Measurements from ENCODE around the gene NTN4.
"Not testable (repeated sequence)": the region's sequence is repeated elsewhere in the genome, so short reads cannot be mapped to it uniquely, and the experiment has no call there.

The NTN4 gene

DNA sequence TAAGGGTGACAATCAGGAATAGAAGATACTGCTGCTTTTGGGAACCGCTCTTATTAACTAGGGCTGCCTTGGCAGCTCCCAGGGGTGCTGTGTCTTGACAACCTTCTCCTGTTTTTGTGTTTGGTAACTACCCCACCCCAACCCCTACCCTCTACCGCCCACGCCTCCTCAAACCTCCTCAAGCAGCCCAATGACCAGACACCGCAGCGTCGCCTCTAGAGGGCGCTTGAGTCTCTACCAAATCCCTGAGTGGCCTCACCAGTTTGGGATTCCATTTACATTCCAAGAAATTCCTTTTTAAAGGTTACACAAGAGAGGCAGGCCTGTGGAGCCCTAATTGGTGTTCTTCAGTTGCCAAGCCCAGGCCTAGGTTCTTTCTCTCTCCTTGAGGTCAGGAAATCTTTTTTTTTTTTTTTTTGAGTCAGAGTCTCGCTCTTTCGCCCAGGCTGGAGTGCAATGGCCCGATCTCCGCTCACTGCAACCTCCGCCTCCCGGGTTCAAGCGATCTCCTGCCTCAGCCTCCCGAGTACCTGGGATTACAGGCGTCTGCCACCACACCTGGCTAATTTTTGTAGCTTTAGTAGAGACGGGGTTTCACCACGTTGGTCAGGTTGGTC lies 166.9 kb downstream of the NTN4 start:
- Mint-ChIP-seq H3K9me3 (no peaks in the 10 kb centered on the region), H3K4me3 (no peak overlapping the region), H3K27ac (no peak overlapping the region), H3K36me3 (no peaks in the 10 kb centered on the region), H3K4me1 (no peaks in the 10 kb centered on the region)
- peak; percentile 10 to 51 for DNase-seq (ENCODE audit: low spot score in 2 of 2)
- peak; percentile 55 for ATAC-seq

DNA sequence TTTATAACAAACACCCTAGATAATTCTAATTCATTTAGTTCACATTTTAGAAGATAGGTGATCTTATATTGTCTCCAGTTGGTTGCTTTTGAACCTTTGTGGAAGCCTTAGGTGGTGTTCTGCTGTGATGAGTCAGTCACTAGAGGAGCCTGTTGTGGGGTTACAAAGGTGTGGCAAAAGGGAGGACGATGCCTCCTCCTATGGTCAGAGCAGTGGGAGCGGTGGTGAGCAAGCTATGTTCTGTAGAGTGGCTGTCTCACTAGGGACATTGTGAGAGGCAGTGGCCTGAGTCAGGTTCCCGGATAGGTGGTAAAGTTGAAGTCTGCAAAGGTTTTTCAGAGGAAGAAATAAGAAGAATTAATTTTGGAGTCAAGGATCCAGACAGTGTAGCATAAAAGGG lies 167.7 kb downstream of the NTN4 start:
- DNase-seq (ENCODE audit: low spot score in 2 of 2) (no peak), ATAC-seq (no peak)
- H3K36me3 Mint-ChIP-seq = no peaks in the 10 kb centered on the region
- no peaks in the 10 kb centered on the region for H3K4me1 Mint-ChIP-seq
- no peak overlapping the region for H3K4me3 Mint-ChIP-seq
- no peaks in the 10 kb centered on the region for H3K9me3 Mint-ChIP-seq
- no peak overlapping the region for H3K27ac Mint-ChIP-seq

DNA sequence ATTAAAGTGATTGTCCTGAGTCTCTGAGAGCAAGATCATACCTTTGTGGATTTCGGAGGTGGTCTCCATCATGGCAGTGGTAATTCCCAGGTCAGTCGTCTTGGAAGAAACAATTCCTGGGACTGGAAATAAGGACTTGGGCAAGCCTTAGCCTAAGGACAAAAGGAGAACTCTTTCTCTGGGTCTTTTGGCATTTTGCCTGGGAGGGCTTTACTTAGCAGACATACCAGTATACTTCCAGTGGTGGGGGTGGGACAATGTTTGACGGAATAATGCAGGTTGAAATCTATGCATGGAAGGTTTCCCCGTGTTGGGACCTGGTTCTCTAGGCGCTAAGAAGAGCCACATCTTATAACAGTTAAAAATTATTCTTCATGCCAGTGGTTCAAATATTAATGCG lies 168.8 kb downstream of the NTN4 start:
- DNase-seq (ENCODE audit: low spot score in 2 of 2) (no peak), ATAC-seq (no peak)
- Mint-ChIP-seq H3K27ac (no peak overlapping the region), H3K4me1 (no peaks in the 10 kb centered on the region), H3K4me3 (no peak overlapping the region), H3K9me3 (no peaks in the 10 kb centered on the region), H3K36me3 (no peaks in the 10 kb centered on the region)

DNA sequence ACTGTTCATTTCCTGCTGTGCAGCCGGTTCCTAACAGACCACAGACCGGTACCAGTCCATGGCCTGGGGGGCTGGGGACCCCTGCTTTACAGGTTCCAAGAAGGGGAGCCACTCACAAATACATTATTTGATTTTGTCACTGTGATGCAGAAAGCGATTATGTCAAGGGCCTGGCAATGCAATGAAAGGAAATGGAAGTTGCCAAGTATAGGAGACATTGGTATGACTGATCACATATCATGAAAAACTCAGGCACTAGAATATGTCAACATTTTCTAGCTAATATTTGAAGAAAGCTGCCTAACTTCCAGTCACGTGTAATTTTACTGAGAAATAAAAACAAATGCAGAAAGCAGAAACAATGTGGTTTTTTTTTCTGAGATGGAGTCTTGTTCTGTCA lies 170.4 kb downstream of the NTN4 start:
- Mint-ChIP-seq H3K4me3 (no peak overlapping the region), H3K4me1 (no peaks in the 10 kb centered on the region), H3K9me3 (no peaks in the 10 kb centered on the region), H3K27ac (no peak overlapping the region), H3K36me3 (no peaks in the 10 kb centered on the region)
- ATAC-seq (no peak), DNase-seq (ENCODE audit: low spot score in 2 of 2) (no peak)

DNA sequence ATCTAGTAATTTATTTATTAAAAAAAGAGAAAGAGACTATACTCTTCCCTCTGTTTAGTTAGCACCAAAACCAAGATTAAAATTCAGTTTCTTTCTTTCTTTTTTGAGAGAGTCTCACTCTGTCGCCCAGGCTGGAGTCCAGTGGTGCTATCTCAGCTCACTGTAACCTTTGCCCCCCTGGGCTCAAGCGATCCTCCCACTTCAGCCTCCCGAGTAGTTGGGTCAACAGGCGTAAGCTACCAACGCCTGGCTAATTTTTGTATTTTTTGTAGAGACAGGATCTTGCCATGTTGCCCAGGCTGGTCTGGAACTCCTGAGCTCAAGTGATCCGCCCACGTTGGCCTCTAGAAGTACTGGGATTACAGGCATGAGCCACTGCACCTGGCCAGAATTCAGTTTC lies 174.1 kb downstream of the NTN4 start:
- not testable (repeated sequence) for H3K27ac Mint-ChIP-seq; DNase-seq (ENCODE audit: low spot score in 2 of 2); H3K9me3 Mint-ChIP-seq; H3K4me3 Mint-ChIP-seq; H3K4me1 Mint-ChIP-seq; ATAC-seq; H3K36me3 Mint-ChIP-seq

DNA sequence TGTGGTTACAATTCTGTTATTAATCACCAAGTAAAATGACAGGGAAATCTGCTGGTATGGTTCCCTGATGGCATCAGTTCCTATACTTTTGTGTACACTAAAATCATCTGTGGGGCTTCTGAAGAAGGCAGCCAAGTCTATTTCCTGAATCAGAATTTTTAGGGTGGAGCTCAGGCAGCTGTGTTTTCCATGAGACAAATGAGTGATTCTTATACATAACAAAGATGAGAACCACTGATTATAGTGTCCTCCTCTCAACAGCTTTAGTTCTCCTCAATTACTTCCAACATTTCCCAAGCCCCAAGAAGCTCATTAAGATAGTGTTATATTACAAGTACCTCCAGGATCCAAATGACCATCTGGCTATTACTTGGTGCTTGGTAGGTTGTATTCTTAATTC lies 174.8 kb downstream of the NTN4 start:
- DNase-seq (ENCODE audit: low spot score in 2 of 2) = no peak
- H3K27ac Mint-ChIP-seq = no peak overlapping the region
- ATAC-seq = no peak

DNA sequence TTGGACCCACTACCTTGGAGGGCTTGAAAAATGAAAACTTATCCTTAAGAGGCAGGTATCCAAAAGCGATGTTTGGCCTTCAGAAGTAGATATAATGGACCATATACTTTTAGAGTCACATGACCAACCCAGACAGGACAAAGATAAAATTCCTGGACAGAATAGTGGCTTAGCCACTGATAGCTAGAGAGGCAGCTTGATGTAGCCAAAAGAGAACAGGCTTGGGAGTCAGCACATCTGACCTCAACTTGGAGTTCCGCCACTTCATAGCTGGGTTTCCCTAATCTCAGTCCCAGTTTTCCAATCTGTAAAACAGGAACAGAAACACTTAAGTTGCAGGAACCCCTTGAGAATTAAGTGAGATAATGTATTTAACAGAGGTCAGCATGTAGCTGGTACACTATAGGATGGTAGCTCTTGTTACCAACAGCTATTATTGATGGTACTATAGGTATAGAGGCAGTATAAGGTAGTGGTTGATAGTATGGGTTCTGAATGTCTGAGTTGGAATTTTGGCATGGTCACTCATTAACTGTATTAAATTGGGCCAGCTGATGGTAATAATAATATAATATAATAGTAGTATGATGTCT lies 176.1 kb downstream of the NTN4 start:
- no peaks in the 10 kb centered on the region for H3K4me1 Mint-ChIP-seq
- H3K27ac Mint-ChIP-seq = no peak overlapping the region
- H3K36me3 Mint-ChIP-seq = peaks cover 6% of the 10 kb centered on the region
- DNase-seq (ENCODE audit: low spot score in 2 of 2) (no peak), ATAC-seq (no peak)
- no peaks in the 10 kb centered on the region for H3K9me3 Mint-ChIP-seq
- no peak overlapping the region for H3K4me3 Mint-ChIP-seq

More for the DNA sequence above, 174.8 kb downstream of the NTN4 start:
- Mint-ChIP-seq H3K4me1 (no peaks in the 10 kb centered on the region), H3K4me3 (no peak overlapping the region), H3K36me3 (peaks cover 4% of the 10 kb centered on the region), H3K9me3 (no peaks in the 10 kb centered on the region)

DNA sequence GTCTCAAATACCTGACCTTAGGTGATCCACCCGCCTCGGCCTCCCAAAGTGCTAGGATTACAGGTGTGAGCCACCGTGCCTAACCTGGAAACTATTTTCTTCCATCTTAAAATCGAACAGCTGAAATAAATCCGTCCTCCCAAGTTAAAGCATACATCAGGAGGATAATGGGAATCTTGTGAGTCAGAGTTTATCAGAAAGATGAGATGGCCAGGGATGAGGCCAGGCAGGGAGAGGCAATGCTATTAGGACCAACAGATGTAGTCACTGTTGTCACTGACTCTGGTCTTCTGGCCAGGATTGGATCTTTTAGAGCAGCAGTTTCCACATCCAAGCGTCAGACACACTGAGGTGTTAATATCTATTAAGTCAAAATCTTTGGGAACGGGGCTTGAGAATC lies 177.5 kb downstream of the NTN4 start:
- ATAC-seq = no peak
- Mint-ChIP-seq H3K36me3 (peaks cover 6% of the 10 kb centered on the region), H3K4me1 (no peaks in the 10 kb centered on the region), H3K27ac (no peak overlapping the region), H3K9me3 (no peaks in the 10 kb centered on the region), H3K4me3 (no peak overlapping the region)
- no peak for DNase-seq (ENCODE audit: low spot score in 2 of 2)

DNA sequence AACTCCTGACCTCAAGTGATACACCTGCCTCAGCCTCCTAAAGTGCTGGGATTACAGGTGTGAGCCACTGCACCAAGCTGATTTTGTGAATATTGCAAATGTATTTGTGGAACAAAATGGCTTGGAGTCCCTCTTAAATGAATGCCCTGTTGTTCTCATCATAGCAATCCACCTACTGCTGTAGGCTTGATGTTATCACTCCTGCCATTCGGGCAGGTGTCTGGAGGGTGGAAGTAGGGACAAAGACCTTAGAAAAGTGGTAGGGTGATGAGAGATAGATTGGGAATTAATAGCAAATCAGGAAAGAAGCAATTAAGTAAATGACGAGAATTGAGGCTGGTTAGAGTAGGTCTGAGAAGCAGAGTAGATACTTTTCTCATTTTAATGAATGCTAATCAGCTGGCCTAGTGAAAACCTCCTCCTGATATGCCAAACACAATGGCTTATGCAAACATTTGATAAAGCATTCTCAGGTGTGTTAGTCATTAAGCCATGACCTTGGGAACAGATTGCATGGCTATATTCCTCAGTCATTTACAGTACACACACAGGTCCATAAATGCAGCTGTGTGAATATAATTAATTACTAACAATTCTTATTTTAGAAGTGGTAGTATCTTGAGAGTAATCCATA lies 178.8 kb downstream of the NTN4 start:
- DNase-seq (ENCODE audit: low spot score in 2 of 2) (no peak), ATAC-seq (no peak)
- Mint-ChIP-seq H3K9me3 (no peaks in the 10 kb centered on the region), H3K4me1 (no peaks in the 10 kb centered on the region), H3K36me3 (peaks cover 6% of the 10 kb centered on the region), H3K4me3 (no peak overlapping the region), H3K27ac (no peak overlapping the region)

DNA sequence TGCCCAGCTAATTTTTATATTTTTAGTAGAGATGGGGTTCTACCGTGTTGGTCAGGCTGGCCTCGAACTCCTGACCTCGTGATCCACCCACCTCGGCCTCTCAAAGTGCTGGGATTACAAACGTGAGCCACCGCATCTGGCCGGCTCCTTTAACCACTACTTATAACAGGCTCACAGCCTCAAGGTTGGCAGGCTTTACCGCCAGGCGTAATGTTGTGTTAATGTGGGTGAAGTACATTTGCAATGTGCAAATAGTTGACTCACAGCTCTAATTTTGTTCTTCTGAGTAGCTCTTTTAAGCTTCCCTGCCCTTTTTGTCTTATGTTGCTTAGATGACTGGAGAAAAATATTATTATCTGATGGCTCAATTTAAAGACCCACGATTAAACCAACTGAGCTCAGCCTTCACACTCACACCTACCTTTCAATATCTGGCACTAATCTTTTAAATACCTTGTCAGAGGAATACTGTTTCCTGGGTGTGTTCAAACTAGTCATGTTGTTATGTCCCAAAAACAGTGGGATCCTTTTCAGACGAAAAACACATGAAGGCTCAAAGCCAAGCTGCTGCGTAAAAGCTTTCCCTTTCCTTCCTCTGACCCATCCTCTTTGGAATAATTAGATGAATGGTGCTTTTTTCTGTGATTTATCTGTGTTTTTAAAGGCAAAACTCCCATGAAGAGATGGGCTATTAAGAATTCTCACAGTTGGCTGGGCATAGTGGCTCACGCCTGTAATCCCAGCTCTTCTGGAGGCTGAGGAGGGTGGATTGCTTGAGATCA lies 182.1 kb downstream of the NTN4 start:
- H3K36me3 Mint-ChIP-seq = peaks cover 6% of the 10 kb centered on the region
- no peak overlapping the region for H3K4me3 Mint-ChIP-seq
- no peak for ATAC-seq
- no peak overlapping the region for H3K27ac Mint-ChIP-seq
- DNase-seq (ENCODE audit: low spot score in 2 of 2) = no peak
- H3K9me3 Mint-ChIP-seq = no peaks in the 10 kb centered on the region
- H3K4me1 Mint-ChIP-seq = no peaks in the 10 kb centered on the region
